GM12878 (cell line): ENCODE measurements around the gene TUT1. TPM values are rescaled to one million over a fixed set of nuclear protein-coding genes. Genes with fewer than 3 reads are reported as not detected.
"Not testable (repeated sequence)": the region's sequence is repeated elsewhere in the genome, so short reads cannot be mapped to it uniquely, and the experiment has no call there.

Experiments used
- ATAC-seq: fragments of 200-7000 bp; cut with Tn5 transposase; 3 replicates; pipeline ENCODE4 v1.9.1; 2020; ENCODE audit warnings: mild to moderate bottlenecking, moderate library complexity
- BruUV-seq: library from RNA; stranded (reverse); fragments of 400-500 nt; replicated peaks from 2 replicates; lab custom pipeline; 2021; lab: Mats Ljungman, UMichigan
- CTCF ChIA-PET: fragments of 300-600 bp; sonication (Branson Sonifier 250); formaldehyde crosslinking; extraction: SDS; loops from one replicate; lab custom pipeline; 2021; ENCODE audit warnings: inconsistent platforms; lab: Yijun Ruan, JAX
- POLR2A ChIA-PET: fragments of 350-600 bp; formaldehyde crosslinking; extraction: SDS; loops from one replicate; lab custom pipeline; 2021; ENCODE audit warnings: inconsistent platforms; lab: Charles Lee
- RAD21 ChIA-PET: fragments of 300-600 bp; sonication (Branson Sonifier 250); formaldehyde crosslinking; loops from one replicate; lab custom pipeline; 2023; ENCODE audit warnings: antibody characterized with exemption; ENCODE audit not compliant: unreplicated experiment; lab: Charles Lee
- SMC1A ChIA-PET: fragments of 300-600 bp; sonication (Branson Sonifier 250); formaldehyde crosslinking; loops from one replicate; lab custom pipeline; 2023; ENCODE audit not compliant: unreplicated experiment, uncharacterized antibody; lab: Charles Lee
- DNase-seq: peaks from one replicate; pipeline ENCODE4 v3.0.0-alpha.2; 2011; ENCODE audit warnings: low read depth, low spot score
- FAIRE-seq: peaks from 3 replicates; lab custom pipeline; 2011; peaks lifted over from hg19 to GRCh38; lab: Jason Lieb, UNC
- H2AFZ ChIP-seq: 2 replicates; pipeline ENCODE4 v1.6.0; 2011; ENCODE audit warnings: low read depth, low read length, control low read depth; ENCODE audit not compliant: control insufficient read depth
- H3K27ac ChIP-seq: 2 replicates; pipeline ENCODE4 v1.5.1; 2011; ENCODE audit warnings: control low read depth; ENCODE audit not compliant: control insufficient read depth, insufficient read depth
- H3K27me3 ChIP-seq, 2 experiments: replicated peaks in 1 of 2; 2 replicates each; pipeline versions ENCODE4 v1.6.0 to v1.6.1; 2011; ENCODE audit warnings: low read length in 1 of 2; ENCODE audit not compliant: control insufficient read depth in 2 of 2, insufficient read depth in 2 of 2
- H3K36me3 ChIP-seq, 2 experiments: 2 replicates each; pipeline ENCODE4 v1.5.1; 2011; ENCODE audit warnings: low read length in 1 of 2; ENCODE audit not compliant: control insufficient read depth in 2 of 2, insufficient read depth in 2 of 2
- H3K4me1 ChIP-seq: 2 replicates; pipeline ENCODE4 v1.6.1; 2011; ENCODE audit warnings: mild to moderate bottlenecking, low read length, moderate library complexity, mixed read lengths; ENCODE audit not compliant: control insufficient read depth, insufficient read depth
- H3K4me2 ChIP-seq: 2 replicates; pipeline ENCODE4 v1.6.0; 2011; ENCODE audit warnings: control low read depth; ENCODE audit not compliant: control insufficient read depth, insufficient read depth
- H3K4me3 ChIP-seq: fragments of 200-600 bp; sonication (generic); 2 replicates; pipeline ENCODE4 v1.5.1; 2016
- H3K79me2 ChIP-seq: 2 replicates; pipeline ENCODE4 v1.6.0; 2011; ENCODE audit warnings: low read length; ENCODE audit not compliant: control insufficient read depth, insufficient read depth
- H3K9ac ChIP-seq: 2 replicates; pipeline ENCODE4 v1.8.0; 2011; ENCODE audit warnings: low read length, control low read depth, mixed read lengths; ENCODE audit not compliant: control insufficient read depth, insufficient read depth
- H3K9me3 ChIP-seq: replicated peaks from 3 replicates; pipeline ENCODE4 v1.5.1; 2011; ENCODE audit warnings: mild to moderate bottlenecking, low read length; ENCODE audit not compliant: control insufficient read depth, insufficient read depth
- H4K20me1 ChIP-seq: 2 replicates; pipeline ENCODE4 v1.6.0; 2011; ENCODE audit not compliant: control insufficient read depth, insufficient read depth
- EP300 ChIP-seq, 2 experiments: fragments of 150-350 bp in 1 of 2; IDR thresholded peaks; 2 replicates each; pipeline ENCODE4 v1.6.1; 2011 to 2012; ENCODE audit warnings: low read depth in 2 of 2, low read length in 2 of 2, borderline replicate concordance in 1 of 2, improper control_type of control experiment in 1 of 2, inconsistent platforms in 1 of 2; ENCODE audit not compliant: control insufficient read depth in 1 of 2
- ETV6 ChIP-seq, 2 experiments: fragments of 450-650 bp in 1 of 2; IDR thresholded peaks in 1 of 2; conservative IDR thresholded peaks in 1 of 2; 2 replicates each; pipeline ENCODE4 v1.6.1; 2014; ENCODE audit warnings: antibody characterized with exemption in 1 of 2, borderline replicate concordance in 1 of 2, low read depth in 1 of 2, mild to moderate bottlenecking in 1 of 2, moderate library complexity in 1 of 2
- SRF ChIP-seq, 2 experiments: IDR thresholded peaks; 2 replicates each; pipeline ENCODE4 v1.6.1; 2011; ENCODE audit warnings: low read depth in 2 of 2, low read length in 2 of 2, mild to moderate bottlenecking in 1 of 2, moderate library complexity in 1 of 2
- ZNF384 ChIP-seq: IDR thresholded peaks from 2 replicates; pipeline ENCODE4 v1.6.1; 2012; ENCODE audit warnings: low read depth, mild to moderate bottlenecking, low read length, improper control_type of control experiment, borderline replicate concordance
- WGBS: methylation state at CpG from one replicate; pipeline ENCODE4 v1.1.6; 2016; ENCODE audit warnings: low lambda C conversion rate; ENCODE audit not compliant: insufficient replicate concordance, insufficient coverage; ENCODE audit errors: missing lambda C conversion rate; 5-methylcytosine and 5-hydroxymethylcytosine counted together
- in situ Hi-C: fragments of 300-500 bp; cut with MboI; formaldehyde crosslinking; loops from 9 replicates; pipeline ENCODE4 v1.14.3; 2018; ENCODE audit warnings: mixed read lengths
- intact Hi-C: fragments of 100-400 bp; cut with micrococcal nuclease; formaldehyde crosslinking; loops from one replicate; pipeline ENCODE4 v1.14.2; 2022; ENCODE audit not compliant: unreplicated experiment
- polyA plus RNA-seq, 11 experiments: library from polyadenylated mRNA; depleted of rRNA in 4 of 11; unstranded in 6 of 11; stranded (reverse) in 5 of 11; fragments of >200 nt; fragmentation: Nextera tagmentation in 4 of 11; fragmentation: Illumina TruSeq in 1 of 11; extraction: Ambion mirVana in 4 of 11; extraction: Trizol in 1 of 11; gene quantifications; 1 replicate in 1 of 11; 2 replicates in 10 of 11; pipeline versions ENCODE4 v1.2.1 to v1.2.3, GENCODE V29; 2011 to 2016; ENCODE audit warnings: inconsistent platforms in 2 of 11, missing spikeins in 2 of 11, low read depth in 1 of 11
- total RNA-seq, 4 experiments: library from RNA; depleted of rRNA in 3 of 4; stranded (reverse); fragments of >200 nt in 3 of 4; fragmentation: Illumina TruSeq in 1 of 4; extraction: Trizol in 1 of 4; gene quantifications; 2 replicates each; pipeline versions ENCODE4 v1.2.1 to v1.2.3, GENCODE V29; 2013 to 2021
- TF ChIP-seq, protein P1 (sequence below), 3 experiments: IDR thresholded peaks in 2 of 3; conservative IDR thresholded peaks in 1 of 3; 2 replicates each; pipeline ENCODE4 v1.5.1; 2011; ENCODE audit warnings: low read depth in 3 of 3, low read length in 3 of 3, mild to moderate bottlenecking in 3 of 3, control low read depth in 2 of 3, moderate library complexity in 2 of 3, inconsistent platforms in 1 of 3, mixed read lengths in 1 of 3; ENCODE audit not compliant: control insufficient read depth in 2 of 3, insufficient read depth in 1 of 3; ENCODE audit errors: extremely low read depth in 1 of 3

Gene TUT1
- total and polyA plus RNA-seq, 10 of the 15 experiments (the other 5 are each of a cell fraction or from before 2014, with no cell fraction given), result 1.1 to 29.9 (median 16.2) TPM

DNA sequence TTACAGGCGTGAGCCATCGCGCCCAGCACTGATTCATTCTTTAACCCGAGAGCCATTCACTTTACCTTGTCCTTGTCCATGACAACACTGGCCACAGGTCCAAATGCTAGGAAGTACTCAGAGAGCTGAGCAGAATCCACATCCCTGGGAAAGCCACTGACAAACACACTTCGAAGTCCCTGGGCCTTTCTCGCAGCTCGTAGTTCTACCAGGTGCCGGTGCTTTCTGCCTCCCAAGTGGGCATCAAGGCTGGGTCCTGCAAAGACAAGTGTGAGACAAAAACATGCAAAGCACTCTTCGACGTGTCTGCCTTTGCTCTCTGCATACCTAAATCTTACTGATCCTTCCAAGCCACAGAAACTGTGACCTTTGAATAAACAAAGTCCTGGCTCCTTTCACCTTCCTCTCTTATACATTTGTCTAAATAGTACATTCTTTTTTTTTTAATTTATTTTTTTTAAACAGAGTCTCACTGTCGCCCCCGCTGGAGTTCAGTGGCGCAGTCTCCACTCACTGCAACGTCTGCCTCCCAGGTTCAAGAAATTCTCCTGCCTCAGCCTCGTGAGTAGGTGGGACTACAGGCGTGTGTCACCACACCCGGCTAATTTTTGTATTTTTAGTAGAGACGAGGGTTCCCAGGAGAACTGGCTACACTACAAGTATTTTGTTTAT, 2.2 kb downstream of the TUT1 start:
- POLR2A ChIA-PET, result interaction anchor here (0.6 to 1.6 kb wide), 4 partner anchors 13 to 18 kb away, joined by 3 to 4 read pairs (median 4); partner anchors contain the start of genes EEF1G and MTA2
- in situ Hi-C loops, result no loop called here
- ATAC-seq, result no peak
- peaks cover 18% of the 10 kb centered on the region for H3K79me2 ChIP-seq
- TF ChIP-seq, protein P1, sequence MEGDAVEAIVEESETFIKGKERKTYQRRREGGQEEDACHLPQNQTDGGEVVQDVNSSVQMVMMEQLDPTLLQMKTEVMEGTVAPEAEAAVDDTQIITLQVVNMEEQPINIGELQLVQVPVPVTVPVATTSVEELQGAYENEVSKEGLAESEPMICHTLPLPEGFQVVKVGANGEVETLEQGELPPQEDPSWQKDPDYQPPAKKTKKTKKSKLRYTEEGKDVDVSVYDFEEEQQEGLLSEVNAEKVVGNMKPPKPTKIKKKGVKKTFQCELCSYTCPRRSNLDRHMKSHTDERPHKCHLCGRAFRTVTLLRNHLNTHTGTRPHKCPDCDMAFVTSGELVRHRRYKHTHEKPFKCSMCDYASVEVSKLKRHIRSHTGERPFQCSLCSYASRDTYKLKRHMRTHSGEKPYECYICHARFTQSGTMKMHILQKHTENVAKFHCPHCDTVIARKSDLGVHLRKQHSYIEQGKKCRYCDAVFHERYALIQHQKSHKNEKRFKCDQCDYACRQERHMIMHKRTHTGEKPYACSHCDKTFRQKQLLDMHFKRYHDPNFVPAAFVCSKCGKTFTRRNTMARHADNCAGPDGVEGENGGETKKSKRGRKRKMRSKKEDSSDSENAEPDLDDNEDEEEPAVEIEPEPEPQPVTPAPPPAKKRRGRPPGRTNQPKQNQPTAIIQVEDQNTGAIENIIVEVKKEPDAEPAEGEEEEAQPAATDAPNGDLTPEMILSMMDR (IDR thresholded peaks at IDR 0.05 in 2 of 3, conservative IDR thresholded peaks at IDR 0.05 in 1 of 3; ENCODE audit: control insufficient read depth in 2 of 3, extremely low read depth in 1 of 3, insufficient read depth in 1 of 3, low read depth in 3 of 3, low read length in 3 of 3), result peak in 1 of 3 experiments; percentile 15; a peak in 1 of 6 replicates
- no peak for TF ChIP-seq SRF (IDR thresholded peaks at IDR 0.05; ENCODE audit: low read depth in 2 of 2, low read length in 2 of 2)
- TF ChIP-seq ETV6 (conservative IDR thresholded peaks at IDR 0.05 in 1 of 2, IDR thresholded peaks at IDR 0.05 in 1 of 2; ENCODE audit: borderline replicate concordance in 1 of 2, low read depth in 1 of 2), result no peak
- TF ChIP-seq EP300 (IDR thresholded peaks at IDR 0.05; ENCODE audit: borderline replicate concordance in 1 of 2, control insufficient read depth in 1 of 2, low read depth in 2 of 2, low read length in 2 of 2), result no peak
- 0 out of 2 replicates have a peak, but pooled peaks have one; percentile 8 for TF ChIP-seq ZNF384
- no peak overlapping the region for H3K4me2 ChIP-seq
- RAD21 ChIA-PET, result interaction anchor here (2.2 kb wide), 1 partner anchor 164 kb away, joined by 7 read pairs; no protein-coding TSS in a partner anchor
- no peak overlapping the region for H3K27ac ChIP-seq
- WGBS, result 62% methylated on average over 18 of the region's 18 CpGs
- H3K9ac ChIP-seq, result no peak overlapping the region
- intact Hi-C loops, result no loop called here
- SMC1A ChIA-PET, result interaction anchor here (1.2 to 2.2 kb wide), 2 partner anchors 16 to 78 kb away, joined by 3 to 8 read pairs; partner anchors contain the start of gene EEF1G
- CTCF ChIA-PET, result interaction anchor here (1.6 to 2.1 kb wide), 3 partner anchors 15 to 164 kb away, joined by 5 to 9 read pairs (median 6); partner anchors contain the start of gene EEF1G
- DNase-seq, result no peak
- peaks cover 12 to 18% of the 10 kb centered on the region in 2 experiments for H3K36me3 ChIP-seq
- H3K9me3 ChIP-seq, result no peaks in the 10 kb centered on the region
- no TSS peak for BruUV-seq
- FAIRE-seq, result no peak
- H4K20me1 ChIP-seq, result no peaks in the 10 kb centered on the region
- H3K4me3 ChIP-seq, result no peak overlapping the region
- H3K4me1 ChIP-seq, result peaks cover 8% of the 10 kb centered on the region
- no peak overlapping the region for H2AFZ ChIP-seq
- no peaks in the 10 kb centered on the region for H3K27me3 ChIP-seq

DNA sequence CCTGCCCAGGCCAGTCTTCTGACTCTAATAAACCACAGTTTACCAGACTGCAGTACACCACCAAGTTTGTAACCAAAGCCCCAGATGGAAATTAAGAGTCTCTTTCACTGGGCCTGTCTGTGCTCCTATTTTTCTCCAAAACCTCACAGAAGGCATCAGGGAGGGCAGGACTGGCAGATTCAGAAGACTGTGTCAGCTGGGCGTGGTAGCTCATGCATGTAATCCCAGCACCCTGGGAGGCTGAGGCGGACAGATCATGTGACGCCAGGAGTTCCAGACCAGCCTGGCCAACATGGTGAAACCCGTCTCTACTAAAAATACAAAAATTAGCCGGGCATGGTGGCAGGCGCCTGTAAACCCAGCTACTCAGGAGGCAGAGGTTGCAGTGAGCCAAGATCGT, 6.0 kb downstream of the TUT1 start:
- intact Hi-C loops, result not testable (repeated sequence)

More for the DNA sequence above, 6.0 kb downstream of the TUT1 start:
- RAD21 ChIA-PET, result interaction anchor here (0.9 kb wide), 1 partner anchor 11 kb away, joined by 3 read pairs; no protein-coding TSS in a partner anchor
- H3K4me3 ChIP-seq, in situ Hi-C loops, DNase-seq, H3K9me3 ChIP-seq, H3K4me2 ChIP-seq, CTCF ChIA-PET, H2AFZ ChIP-seq, FAIRE-seq, H4K20me1 ChIP-seq, H3K27ac ChIP-seq, H3K4me1 ChIP-seq, H3K9ac ChIP-seq, H3K27me3 ChIP-seq, H3K79me2 ChIP-seq, ATAC-seq, BruUV-seq: not testable (repeated sequence)
- 87% methylated on average over 7 of the region's 7 CpGs for WGBS
- POLR2A ChIA-PET, result interaction anchor here (0.6 to 3.1 kb wide), 2 partner anchors 11 to 284 kb away, joined by 3 to 18 read pairs; partner anchors contain the start of gene EEF1G
- SMC1A ChIA-PET, result interaction anchor here (1.3 kb wide), 1 partner anchor 80 kb away, joined by 3 read pairs; the partner anchor contains the start of genes C11orf98 and CSKMT
- peaks cover 7 to 13% of the 10 kb centered on the region in 2 experiments for H3K36me3 ChIP-seq
